Body of pancreas (tissue), 4 donors: ENCODE results near the gene TAS2R20.

Source experiments
- POLR2A ChIP-seq, 3 donors: fragments of 450-650 bp; IDR thresholded peaks; one replicate each; pipeline ENCODE4 v1.6.1; 2016; ENCODE audit warnings: antibody characterized with exemption in 3 of 3, mild to moderate bottlenecking in 2 of 3
- TF ChIP-seq, protein P1 (sequence below), 7 experiments: fragments of 450-650 bp in 4 of 7; fragments of 200-600 bp in 3 of 7; sonication (generic) in 3 of 7; IDR thresholded peaks; one replicate each; pipeline ENCODE4 v1.5.1; 2016 to 2019; ENCODE audit warnings: antibody characterized with exemption in 7 of 7

DNA sequence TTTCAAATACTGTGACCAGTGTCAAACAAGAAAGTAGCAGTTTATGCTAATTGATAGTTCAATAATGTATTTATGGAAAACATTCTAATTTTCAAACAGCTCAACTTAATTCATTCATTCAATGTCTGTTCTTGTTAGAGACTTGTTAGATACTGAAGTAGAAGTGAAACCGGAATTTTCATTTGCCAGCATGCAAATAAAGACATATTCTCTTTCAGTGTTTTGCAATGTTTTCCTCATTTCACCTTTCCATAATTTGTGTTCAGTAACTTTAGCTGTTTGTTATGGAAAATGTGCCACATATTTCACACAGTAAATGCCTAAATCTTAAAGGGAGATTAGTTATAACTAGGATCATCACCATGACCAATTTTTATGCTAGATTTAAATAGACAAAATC is 32.6 kb downstream of the TAS2R20 start:
- TF ChIP-seq, protein P1, sequence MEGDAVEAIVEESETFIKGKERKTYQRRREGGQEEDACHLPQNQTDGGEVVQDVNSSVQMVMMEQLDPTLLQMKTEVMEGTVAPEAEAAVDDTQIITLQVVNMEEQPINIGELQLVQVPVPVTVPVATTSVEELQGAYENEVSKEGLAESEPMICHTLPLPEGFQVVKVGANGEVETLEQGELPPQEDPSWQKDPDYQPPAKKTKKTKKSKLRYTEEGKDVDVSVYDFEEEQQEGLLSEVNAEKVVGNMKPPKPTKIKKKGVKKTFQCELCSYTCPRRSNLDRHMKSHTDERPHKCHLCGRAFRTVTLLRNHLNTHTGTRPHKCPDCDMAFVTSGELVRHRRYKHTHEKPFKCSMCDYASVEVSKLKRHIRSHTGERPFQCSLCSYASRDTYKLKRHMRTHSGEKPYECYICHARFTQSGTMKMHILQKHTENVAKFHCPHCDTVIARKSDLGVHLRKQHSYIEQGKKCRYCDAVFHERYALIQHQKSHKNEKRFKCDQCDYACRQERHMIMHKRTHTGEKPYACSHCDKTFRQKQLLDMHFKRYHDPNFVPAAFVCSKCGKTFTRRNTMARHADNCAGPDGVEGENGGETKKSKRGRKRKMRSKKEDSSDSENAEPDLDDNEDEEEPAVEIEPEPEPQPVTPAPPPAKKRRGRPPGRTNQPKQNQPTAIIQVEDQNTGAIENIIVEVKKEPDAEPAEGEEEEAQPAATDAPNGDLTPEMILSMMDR (IDR thresholded peaks at IDR 0.05), result no peak
- no peak for TF ChIP-seq POLR2A (IDR thresholded peaks at IDR 0.05)
